Motor neuron (in vitro differentiated cells): ENCODE results near the gene CSRP3. TPM values are rescaled to one million over a fixed set of nuclear protein-coding genes. Genes with fewer than 3 reads are reported as not detected.
A peak's percentile ranks its signal among the peaks of the same experiment; 100 is the strongest.

ENCODE experiments used
- ATAC-seq, 8 experiments: fragments of 200-7000 bp; cut with Tn5 transposase; replicated peaks in 6 of 8; 2 replicates each; pipeline ENCODE4 v1.8.0; 2021; ENCODE audit warnings: mild to moderate bottlenecking in 8 of 8, moderate library complexity in 8 of 8
- H3K27ac ChIP-seq, 2 donors: fragments of 250-450 bp; sonication (Bioruptor Pico); 2 replicates each; pipeline ENCODE4 v1.9.0; 2021; ENCODE audit warnings: antibody characterized with exemption in 2 of 2, mild to moderate bottlenecking in 2 of 2, moderate library complexity in 1 of 2
- H3K4me1 ChIP-seq, 2 donors: fragments of 250-450 bp; sonication (Bioruptor Pico); replicated peaks in 1 of 2; 2 replicates each; pipeline ENCODE4 v1.6.1; 2021; ENCODE audit warnings: antibody characterized with exemption in 2 of 2, mild to moderate bottlenecking in 2 of 2, moderate library complexity in 1 of 2
- H3K4me3 ChIP-seq, 5 donors: fragments of 250-450 bp; sonication (Bioruptor Pico); 2 replicates each; pipeline ENCODE4 v1.9.0; 2021; ENCODE audit warnings: antibody characterized with exemption in 5 of 5, mild to moderate bottlenecking in 5 of 5, moderate library complexity in 4 of 5
- WGBS, 10 experiments: fragments of 450-650 bp; shearing (Covaris generic); methylation state at CpG; one replicate each; pipeline ENCODE4 v1.0.0; 2022; 5-methylcytosine and 5-hydroxymethylcytosine counted together
- in situ Hi-C, 9 experiments: fragments of 400-800 bp; cut with MboI; loops; one replicate each; pipeline ENCODE4 v1.15.0; 2021; ENCODE audit warnings: low sequenced_read_pairs in 9 of 9, low pct_unique_long_range_greater_than_20kb in 2 of 9; ENCODE audit not compliant: unreplicated experiment in 9 of 9
- total RNA-seq, 8 experiments: library from RNA; unstranded; fragments of 300-600 nt; gene quantifications; 2 replicates each; pipeline versions ENCODE4 v1.2.3 to v1.2.4, GENCODE V29; 2022

Gene CSRP3
- total RNA-seq, 8 experiments from 2014 or later: 0.32 to 0.71 TPM; not detected in 6

DNA sequence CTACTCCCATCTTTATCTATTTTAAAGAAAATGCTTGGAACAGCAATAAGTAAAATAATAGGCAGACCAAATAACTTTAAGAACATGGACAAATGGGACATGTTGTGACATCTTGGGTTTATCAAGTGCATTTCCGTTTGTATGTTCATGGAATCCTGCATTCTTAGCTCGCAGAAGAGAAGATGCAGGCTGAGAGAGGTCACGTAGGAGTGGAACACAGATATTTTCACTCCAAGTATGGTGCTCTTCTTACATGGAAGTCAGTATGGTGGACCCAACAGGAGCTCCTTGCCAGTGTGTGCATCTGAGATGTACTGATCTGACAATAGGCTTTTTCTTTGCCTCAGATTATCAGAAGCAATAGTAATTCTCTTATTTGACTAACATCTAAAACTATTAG, 37.3 kb upstream of the CSRP3 start:
- 50 to 100% (median 81%) methylated on average over 1 to 3 of the region's 3 CpGs; no CpG with 5 or more reads in 1 of the 10 experiments for WGBS, 10 experiments
- Histone ChIP-seq H3K4me3 (no peak overlapping the region), H3K27ac (no peak overlapping the region), H3K4me1 (peaks cover 3 to 10% of the 10 kb centered on the region in 2 donors)
- in situ Hi-C loops: loop anchor here in 1 of 9 experiments (25.0 kb wide), 1 partner anchor 177 kb away; the partner anchor contains the start of gene MRGPRX2
- no peak for ATAC-seq

DNA sequence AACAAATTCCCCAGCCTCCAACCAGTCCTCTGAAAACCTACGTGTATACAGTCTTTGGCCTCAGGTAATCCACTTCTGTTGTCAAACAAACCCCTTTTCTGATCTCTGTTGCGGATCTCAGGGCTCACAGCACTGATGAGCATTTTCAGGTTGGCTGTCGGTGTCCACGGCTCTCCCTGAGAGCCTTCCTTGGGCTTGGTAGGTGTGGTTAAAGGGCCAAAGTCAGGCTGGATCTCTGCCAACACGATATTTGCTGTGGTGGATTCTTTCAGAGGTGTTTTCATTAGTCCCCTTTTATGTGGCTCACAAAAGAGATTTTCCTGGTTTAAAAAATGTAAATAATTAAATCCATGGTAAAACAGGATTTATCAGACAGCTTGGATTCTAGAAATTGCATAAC, 36.0 kb upstream of the CSRP3 start:
- WGBS, 10 experiments: 0 to 78% (median 65%) methylated on average over 1 to 5 of the region's 5 CpGs; no CpG with 5 or more reads in 4 of the 10 experiments
- ATAC-seq: no peak
- Histone ChIP-seq H3K4me3 (no peak overlapping the region), H3K4me1 (peaks cover 3 to 10% of the 10 kb centered on the region in 2 donors), H3K27ac (no peak overlapping the region)
- in situ Hi-C loops: loop anchor here in 1 of 9 experiments (25.0 kb wide), 1 partner anchor 176 kb away; the partner anchor contains the start of gene MRGPRX2

GRCh38 chr11:19237381-19237780, 35.6 kb upstream of the CSRP3 start:
- Histone ChIP-seq H3K4me3 (no peak overlapping the region), H3K27ac (no peak overlapping the region), H3K4me1 (peaks cover 3 to 8% of the 10 kb centered on the region in 2 donors)
- 57 to 100% (median 90%) methylated on average over 1 to 7 of the region's 8 CpGs for WGBS, 10 experiments
- in situ Hi-C loops: loop anchor here in 1 of 9 experiments (25.0 kb wide), 1 partner anchor 175 kb away; the partner anchor contains the start of gene MRGPRX2
- no peak for ATAC-seq

- H3K27ac ChIP-seq: no peak overlapping the region
- 85 to 100% (median 96%) methylated on average over 1 to 5 of the region's 5 CpGs for WGBS, 10 experiments
- H3K4me3 ChIP-seq: no peak overlapping the region
- no peaks in the 10 kb centered on the region for H3K4me1 ChIP-seq
- ATAC-seq: no peak
- in situ Hi-C loops: loop anchor here in 1 of 9 experiments (25.0 kb wide), 1 partner anchor 172 kb away; the partner anchor contains the start of gene MRGPRX2
Measured at GRCh38 chr11:19234231-19234817, 32.5 kb upstream of the CSRP3 start.

DNA sequence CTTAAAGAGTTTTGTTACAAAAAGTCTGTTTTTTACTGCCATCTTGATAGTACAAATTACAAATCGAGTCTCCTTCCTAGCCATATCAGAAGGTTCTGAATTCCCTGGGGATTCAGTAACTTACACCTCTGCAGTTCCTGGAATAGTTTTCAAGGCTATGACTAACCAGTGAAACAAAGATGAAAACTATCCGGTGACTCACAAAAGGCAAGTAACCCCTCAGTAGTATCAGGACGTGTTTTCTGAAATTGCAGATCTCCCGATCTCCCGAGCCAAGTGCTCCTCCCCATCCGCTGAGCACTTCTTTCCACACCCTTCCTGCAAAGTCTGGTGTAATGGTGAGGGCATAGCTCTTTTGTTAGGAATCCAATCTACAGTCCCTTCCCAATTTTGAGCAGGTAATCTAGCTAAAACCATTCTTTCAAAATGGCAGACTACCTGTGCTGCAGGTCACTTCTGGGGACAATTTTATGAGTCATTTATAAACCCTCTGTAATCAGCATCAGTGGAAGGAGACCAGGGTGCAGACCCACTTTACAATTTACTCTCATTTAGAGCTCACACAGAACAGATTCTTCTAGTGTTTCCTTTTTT, 31.2 kb upstream of the CSRP3 start:
- in situ Hi-C loops: loop anchor here in 1 of 9 experiments (25.0 kb wide), 1 partner anchor 171 kb away; the partner anchor contains the start of gene MRGPRX2
- ATAC-seq: peak in 3 of 8 experiments; percentile 21 to 95 (median 95)
- 33 to 100% (median 75%) methylated on average over 1 to 6 of the region's 6 CpGs; no CpG with 5 or more reads in 1 of the 10 experiments for WGBS, 10 experiments
- Histone ChIP-seq H3K4me3 (no peak overlapping the region), H3K27ac (no peak overlapping the region), H3K4me1 (no peaks in the 10 kb centered on the region)

- H3K4me3 ChIP-seq: no peak overlapping the region
- H3K27ac ChIP-seq: no peak overlapping the region
- H3K4me1 ChIP-seq: no peaks in the 10 kb centered on the region
- ATAC-seq: no peak
- 94 to 100% (median 100%) methylated on average over 1 to 2 of the region's 5 CpGs; no CpG with 5 or more reads in 6 of the 10 experiments for WGBS, 10 experiments
- in situ Hi-C loops: loop anchor here in 1 of 9 experiments (25.0 kb wide), 1 partner anchor 167 kb away; the partner anchor contains the start of gene MRGPRX2
Measured at GRCh38 chr11:19229671-19230070, 27.9 kb upstream of the CSRP3 start.

- 80 to 100% (median 93%) methylated on average over 1 to 3 of the region's 3 CpGs; no CpG with 5 or more reads in 2 of the 10 experiments for WGBS, 10 experiments
- no peak overlapping the region for H3K27ac ChIP-seq
- H3K4me1 ChIP-seq: no peaks in the 10 kb centered on the region
- H3K4me3 ChIP-seq: no peak overlapping the region
- in situ Hi-C loops: loop anchor here in 1 of 9 experiments (25.0 kb wide), 1 partner anchor 167 kb away; the partner anchor contains the start of gene MRGPRX2
- ATAC-seq: no peak
Measured at GRCh38 chr11:19228968-19229367, 27.2 kb upstream of the CSRP3 start.

GRCh38 chr11:19226378-19227195, 24.8 kb upstream of the CSRP3 start:
- no peaks in the 10 kb centered on the region for H3K4me1 ChIP-seq
- in situ Hi-C loops: loop anchor here in 1 of 9 experiments (25.0 kb wide), 1 partner anchor 164 kb away; the partner anchor contains the start of gene MRGPRX2
- ATAC-seq: no peak
- WGBS, 10 experiments: 72 to 96% (median 84%) methylated on average over 2 to 6 of the region's 6 CpGs
- H3K4me3 ChIP-seq: no peak overlapping the region
- H3K27ac ChIP-seq: no peak overlapping the region

- 40 to 100% (median 100%) methylated on average over 1 to 3 of the region's 3 CpGs; no CpG with 5 or more reads in 5 of the 10 experiments for WGBS, 10 experiments
- no peak overlapping the region for H3K27ac ChIP-seq
- H3K4me1 ChIP-seq: no peaks in the 10 kb centered on the region
- in situ Hi-C loops: loop anchor here in 1 of 9 experiments (25.0 kb wide), 1 partner anchor 163 kb away; the partner anchor contains the start of gene MRGPRX2
- no peak overlapping the region for H3K4me3 ChIP-seq
- no peak for ATAC-seq
Measured at GRCh38 chr11:19225581-19225980, 23.8 kb upstream of the CSRP3 start.

DNA sequence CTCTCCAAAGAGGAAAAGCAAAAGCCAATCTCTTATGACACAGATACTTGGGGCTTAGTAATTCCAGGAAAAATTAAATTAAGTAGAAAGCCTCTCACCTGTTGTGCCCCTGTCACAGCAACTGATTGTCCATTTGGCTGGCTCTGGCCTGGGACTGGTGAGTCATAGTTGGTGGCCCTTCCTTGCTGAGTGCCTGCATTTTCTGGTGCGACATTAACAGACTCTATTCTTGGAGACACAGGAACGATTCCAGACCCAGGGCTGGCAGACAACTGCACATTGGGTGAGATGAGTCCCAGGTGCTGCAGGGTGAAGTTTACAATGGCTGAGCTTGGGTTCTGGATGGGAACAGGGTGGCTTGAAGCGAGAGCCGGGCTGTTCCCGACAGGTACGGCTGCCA, 23.3 kb upstream of the CSRP3 start:
- WGBS, 10 experiments: 94 to 100% (median 96%) methylated on average over 2 to 5 of the region's 6 CpGs; no CpG with 5 or more reads in 6 of the 10 experiments
- H3K27ac ChIP-seq: no peak overlapping the region
- H3K4me3 ChIP-seq: no peak overlapping the region
- no peak for ATAC-seq
- in situ Hi-C loops: loop anchor here in 1 of 9 experiments (25.0 kb wide), 1 partner anchor 163 kb away; the partner anchor contains the start of gene MRGPRX2
- H3K4me1 ChIP-seq: no peaks in the 10 kb centered on the region

DNA sequence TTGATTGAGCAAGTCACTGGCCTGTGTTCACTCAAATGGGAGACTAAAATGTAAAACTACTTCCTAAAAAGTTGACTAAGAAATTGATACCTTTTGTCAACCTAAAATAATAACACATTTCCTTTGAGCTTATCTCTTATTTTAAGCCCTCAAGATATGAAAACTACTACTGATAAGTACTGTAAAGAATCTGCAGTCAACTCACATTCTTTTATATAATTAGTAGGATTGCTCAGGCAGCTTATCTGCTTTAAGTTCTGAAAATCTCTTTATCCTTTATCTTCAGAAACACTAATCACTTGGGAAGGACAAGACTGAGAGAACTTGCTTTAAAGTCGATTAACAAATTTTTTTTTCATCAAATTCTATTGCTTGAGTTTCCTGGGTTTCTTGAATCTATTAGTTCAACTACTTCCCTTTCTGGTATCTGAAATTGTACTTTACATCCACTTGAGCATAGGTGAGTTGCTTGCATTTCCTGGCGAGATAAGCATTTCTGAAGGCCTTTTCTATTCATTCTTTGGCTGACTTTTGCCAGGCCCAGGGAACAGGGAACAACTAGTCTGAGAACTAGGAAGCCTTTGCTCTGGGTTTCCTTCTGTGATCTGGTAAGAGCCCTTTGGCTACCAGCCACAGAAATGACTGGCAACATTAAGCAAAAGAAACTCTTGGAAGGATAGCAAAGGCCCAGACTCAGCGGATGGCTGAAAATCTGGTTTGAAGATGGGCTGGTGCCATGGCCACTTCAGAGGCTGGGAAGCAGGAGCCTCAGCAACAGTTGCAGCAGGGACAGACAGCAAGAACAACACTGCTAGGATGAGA, 19.3 kb upstream of the CSRP3 start:
- ATAC-seq: no peak
- H3K27ac ChIP-seq: no peak overlapping the region
- in situ Hi-C loops: no loop called here
- no peaks in the 10 kb centered on the region for H3K4me1 ChIP-seq
- no peak overlapping the region for H3K4me3 ChIP-seq
- 8 to 96% (median 77%) methylated on average over 2 to 3 of the region's 3 CpGs; no CpG with 5 or more reads in 1 of the 10 experiments for WGBS, 10 experiments
